Heart left ventricle (tissue), 16 donors: ENCODE measurements around the gene ABLIM2. TPM values are rescaled to one million over a fixed set of nuclear protein-coding genes. Genes with fewer than 3 reads are reported as not detected.
A peak's percentile ranks its signal among the peaks of the same experiment; 100 is the strongest.

ENCODE experiments used
- ATAC-seq, 4 donors: fragments of 200-7000 bp; cut with Tn5 transposase; one replicate each; pipeline ENCODE4 v1.9.1; 2020 to 2022; ENCODE audit warnings: moderate library complexity in 4 of 4, mild to moderate bottlenecking in 3 of 4, moderate number of reproducible peaks in 1 of 4
- DNase-seq, 5 donors: peaks; one replicate each; pipeline ENCODE4 v3.0.0-alpha.2; 2020
- H3K27ac ChIP-seq, 12 donors: fragments of 200-600 bp; sonication (generic) in 4 of 12; one replicate each; pipeline versions ENCODE4 v1.5.0 to v1.8.0; 2016 to 2022; ENCODE audit warnings: mild to moderate bottlenecking in 2 of 12
- H3K27me3 ChIP-seq, 9 donors: fragments of 200-600 bp; sonication (generic) in 2 of 9; one replicate each; pipeline versions ENCODE4 v1.5.1 to v1.8.0; 2016 to 2022; ENCODE audit warnings: mild to moderate bottlenecking in 3 of 9
- H3K36me3 ChIP-seq, 9 donors: fragments of 200-600 bp; sonication (generic) in 2 of 9; one replicate each; pipeline versions ENCODE4 v1.5.0 to v1.8.0; 2018 to 2022; ENCODE audit warnings: mild to moderate bottlenecking in 2 of 9
- H3K4me1 ChIP-seq, 12 donors: fragments of 200-600 bp; sonication (generic) in 4 of 12; one replicate each; pipeline versions ENCODE4 v1.5.0 to v1.8.0; 2016 to 2022; ENCODE audit warnings: mild to moderate bottlenecking in 3 of 12
- H3K4me3 ChIP-seq, 12 donors: fragments of 200-600 bp; sonication (generic) in 4 of 12; one replicate each; pipeline versions ENCODE4 v1.5.0 to v1.8.0; 2017 to 2022; ENCODE audit warnings: mild to moderate bottlenecking in 9 of 12, moderate library complexity in 4 of 12
- H3K9me3 ChIP-seq, 12 donors: fragments of 200-600 bp; sonication (generic) in 4 of 12; one replicate each; pipeline versions ENCODE4 v1.5.0 to v1.8.0; 2016 to 2022; ENCODE audit warnings: mild to moderate bottlenecking in 1 of 12
- CTCF ChIP-seq, 12 donors: fragments of 200-600 bp; sonication (generic) in 4 of 12; IDR thresholded peaks; one replicate each; pipeline versions ENCODE4 v1.5.0 to v1.8.0; 2018 to 2022; ENCODE audit warnings: antibody characterized with exemption in 12 of 12, mild to moderate bottlenecking in 5 of 12
- POLR2A ChIP-seq, 2 donors: fragments of 450-650 bp; IDR thresholded peaks; one replicate each; pipeline ENCODE4 v1.6.1; 2017; ENCODE audit warnings: antibody characterized with exemption in 2 of 2, mild to moderate bottlenecking in 2 of 2, moderate library complexity in 2 of 2
- WGBS, 4 donors: extraction: QIAGEN DNeasy Blood & Tissue Kit in 2 of 4; methylation state at CpG; one replicate each; pipeline versions ENCODE4 v1.1.5 to v1.1.7; 2013 to 2018; 5-methylcytosine and 5-hydroxymethylcytosine counted together
- intact Hi-C, 10 donors: fragments of 100-400 bp; cut with DNase I; formaldehyde crosslinking; loops; one replicate each; pipeline versions ENCODE4 v1.11.1 to v1.14.2; 2022
- polyA plus RNA-seq, 2 donors: library from polyadenylated mRNA; stranded (reverse); fragments of 200-250 nt; gene quantifications; one replicate each; pipeline ENCODE4 v1.2.3, GENCODE V29; 2013
- total RNA-seq, 9 donors: library from RNA; depleted of rRNA in 2 of 9; stranded (reverse); fragments of >200 nt in 2 of 9; fragmentation: NEBNext Ultra II Directional in 3 of 9; extraction: Animal tissue kit (Norgen Biotek cat#: 25700) in 3 of 9; gene quantifications; one replicate each; pipeline versions ENCODE4 v1.1.0 to v1.2.4, GENCODE V29; 2016 to 2023
- donor health status: ischemic (EF 13 %, LVEDD 7.1; RV severe dilation, severe dysfunction).
- donor health status: healthy with polysubstance abuse.
- donor health status: DM: no; HTN: yes; CAD: no.
- donor health status: DM: no; HTN: no; CAD: no.
- donor health status: ischemic (EF 25% LVEDD 6.9; RV normal size, moderate dysfunction).
- donor health status: ischemic (EF 25% LVEDD 5.7; RV mildly dilated, moderate dysfunction).
- donor health status: healthy.
- donor health status: DM: yes; HTN: yes; CAD: no.
- donor health status: ischemic (EF 35%, LVEDD 5.7; RV mildly dilated, moderate dysfunction).
- donor health status: nonischemic (EF 11% LVEDD 7.7; RV severe dilation, severe dysfunction).
- donor health status: DM: yes; HTN: yes; CAD: no.
- donor health status: PGD.
- donor health status: ischemic (EF 29% LVEDD 5.4; RV normal size, mild dysfunction).
- donor health status: nonischemic (EF 23%, LVEDD 6.1; RV moderate dilation, normal function).

The ABLIM2 gene
- total and polyA plus RNA-seq, 11 donors: 11.1 to 27.9 (median 18.4) TPM

GRCh38 chr4:7990807-7991459, 167.7 kb downstream of the ABLIM2 start:
- ATAC-seq (no peak), DNase-seq (peak in 1 of 5 donors; percentile 24)
- TF ChIP-seq POLR2A (IDR thresholded peaks at IDR 0.05): no peak
- no peak for TF ChIP-seq CTCF (IDR thresholded peaks at IDR 0.05)
- Histone ChIP-seq H3K36me3 (peaks cover 0 to 3% (median 0%) of the 10 kb centered on the region in 9 donors), H3K27me3 (no peaks in the 10 kb centered on the region), H3K27ac (no peak overlapping the region), H3K9me3 (peaks cover 0 to 11% (median 0%) of the 10 kb centered on the region in 12 donors), H3K4me1 (peaks cover 0 to 11% (median 7%) of the 10 kb centered on the region in 12 donors), H3K4me3 (no peak overlapping the region)
- intact Hi-C loops: no loop called here
- WGBS, 4 donors: 91 to 93% (median 92%) methylated on average over 10 of the region's 10 CpGs

- intact Hi-C loops: loop anchor here in 8 of 10 donors (5.0 to 10.0 kb wide), 6 partner anchors 52 to 795 kb away; partner anchors contain the start of genes AFAP1 (in 1 of the 8) and SORCS2 (in 1 of the 8)
Measured at GRCh38 chr4:7989654-7990053, 169.0 kb downstream of the ABLIM2 start.

GRCh38 chr4:7988437-7988836, 170.2 kb downstream of the ABLIM2 start:
- Histone ChIP-seq H3K4me1 (peaks cover 0 to 13% (median 7%) of the 10 kb centered on the region in 12 donors), H3K27me3 (no peaks in the 10 kb centered on the region), H3K27ac (no peak overlapping the region), H3K4me3 (no peak overlapping the region), H3K9me3 (peaks cover 0 to 11% (median 0%) of the 10 kb centered on the region in 12 donors), H3K36me3 (peaks cover 0 to 3% (median 0%) of the 10 kb centered on the region in 9 donors)
- intact Hi-C loops: loop anchor here in 8 of 10 donors (5.0 to 10.0 kb wide), 6 partner anchors 51 to 794 kb away; partner anchors contain the start of genes AFAP1 (in 1 of the 8) and SORCS2 (in 1 of the 8)
- no peak for ATAC-seq
- 86 to 93% (median 92%) methylated on average over 1 of the region's 1 CpG for WGBS, 4 donors
- no peak for DNase-seq
- no peak for TF ChIP-seq CTCF (IDR thresholded peaks at IDR 0.05)

More at GRCh38 chr4:7989654-7990053, 169.0 kb downstream of the ABLIM2 start:
- H3K27ac ChIP-seq: no peak overlapping the region
- TF ChIP-seq CTCF (IDR thresholded peaks at IDR 0.05) (no peak), POLR2A (IDR thresholded peaks at IDR 0.05) (no peak)
- peaks cover 0 to 13% (median 7%) of the 10 kb centered on the region in 12 donors for H3K4me1 ChIP-seq
- H3K4me3 ChIP-seq: no peak overlapping the region
- 58 to 79% (median 67%) methylated on average over 2 of the region's 2 CpGs for WGBS, 4 donors
- DNase-seq (no peak), ATAC-seq (no peak)
- H3K27me3 ChIP-seq: no peaks in the 10 kb centered on the region
- peaks cover 0 to 3% (median 0%) of the 10 kb centered on the region in 9 donors for H3K36me3 ChIP-seq
- H3K9me3 ChIP-seq: peaks cover 0 to 11% (median 0%) of the 10 kb centered on the region in 12 donors
